Measurements from ENCODE around the gene GALP.

GRCh38 chr19:56142087-56142787 is 33.6 kb upstream of the GALP start:
- TF ChIP-seq CTCF (IDR thresholded peaks at IDR 0.05; ENCODE audit: insufficient read depth, low read depth, low read length) (no peak), EZH2 (IDR thresholded peaks at IDR 0.05; ENCODE audit: insufficient read depth, low read length) (no peak)
